HCT116 (cell line): ENCODE results near the gene AGPAT3.

Experiments
- ATF3 ChIP-seq: IDR thresholded peaks from 2 replicates; pipeline ENCODE4 v1.6.1; 2012
- CEBPB ChIP-seq: IDR thresholded peaks from 2 replicates; pipeline ENCODE4 v1.6.1; 2012; ENCODE audit warnings: low read depth
- CTCF ChIP-seq, 3 experiments: fragments of 200-600 bp in 1 of 3; sonication (generic) in 1 of 3; IDR thresholded peaks in 2 of 3; conservative IDR thresholded peaks in 1 of 3; 2 replicates each; pipeline ENCODE4 v1.5.1; 2012 to 2017; ENCODE audit warnings: low read depth in 2 of 3, low read length in 2 of 3, antibody characterized with exemption in 1 of 3, borderline replicate concordance in 1 of 3, control low read depth in 1 of 3, mild to moderate bottlenecking in 1 of 3, mixed read lengths in 1 of 3, mixed run types in 1 of 3, moderate library complexity in 1 of 3; ENCODE audit not compliant: insufficient read depth in 1 of 3
- EZH2 ChIP-seq: fragments of 200-600 bp; sonication (generic); IDR thresholded peaks from 2 replicates; pipeline ENCODE4 v1.6.1; 2017; ENCODE audit warnings: antibody characterized with exemption, mixed run types
- POLR2A ChIP-seq: IDR thresholded peaks from 2 replicates; pipeline ENCODE4 v1.7.0; 2011; ENCODE audit warnings: borderline replicate concordance; ENCODE audit not compliant: insufficient read depth, insufficient read length; ENCODE audit errors: extremely low read depth
- POLR2AphosphoS5 ChIP-seq: IDR thresholded peaks from 2 replicates; pipeline ENCODE4 v1.6.1; 2011; ENCODE audit warnings: mild to moderate bottlenecking, low read depth, low read length, moderate library complexity
- REST ChIP-seq: IDR thresholded peaks from 2 replicates; pipeline ENCODE4 v1.6.1; 2012; ENCODE audit warnings: low read depth
- TCF7L2 ChIP-seq: IDR thresholded peaks from 2 replicates; pipeline ENCODE4 v1.7.0; 2011; ENCODE audit warnings: borderline replicate concordance, inconsistent platforms; ENCODE audit not compliant: insufficient read depth, insufficient read length; ENCODE audit errors: extremely low read depth
- YY1 ChIP-seq: IDR thresholded peaks from 2 replicates; pipeline ENCODE4 v1.6.1; 2011; ENCODE audit warnings: low read length, low read depth, moderate library complexity, mild to moderate bottlenecking; ENCODE audit not compliant: insufficient replicate concordance; ENCODE audit errors: extremely low read depth

- TF ChIP-seq CTCF (IDR thresholded peaks at IDR 0.05 in 2 of 3, conservative IDR thresholded peaks at IDR 0.05 in 1 of 3; ENCODE audit: borderline replicate concordance in 1 of 3, insufficient read depth in 1 of 3, low read depth in 2 of 3, low read length in 2 of 3) = no peak
- TF ChIP-seq POLR2AphosphoS5 = no peak
- no peak for TF ChIP-seq EZH2
- no peak for TF ChIP-seq REST
- TF ChIP-seq CEBPB = no peak
- no peak for TF ChIP-seq TCF7L2
- no peak for TF ChIP-seq POLR2A
- no peak for TF ChIP-seq ATF3
- no peak for TF ChIP-seq YY1
Observed at GRCh38 chr21:43842742-43843141, 22.3 kb upstream of the AGPAT3 start.
